ENCODE results near the gene ADAMTS16.

Gene ADAMTS16

DNA sequence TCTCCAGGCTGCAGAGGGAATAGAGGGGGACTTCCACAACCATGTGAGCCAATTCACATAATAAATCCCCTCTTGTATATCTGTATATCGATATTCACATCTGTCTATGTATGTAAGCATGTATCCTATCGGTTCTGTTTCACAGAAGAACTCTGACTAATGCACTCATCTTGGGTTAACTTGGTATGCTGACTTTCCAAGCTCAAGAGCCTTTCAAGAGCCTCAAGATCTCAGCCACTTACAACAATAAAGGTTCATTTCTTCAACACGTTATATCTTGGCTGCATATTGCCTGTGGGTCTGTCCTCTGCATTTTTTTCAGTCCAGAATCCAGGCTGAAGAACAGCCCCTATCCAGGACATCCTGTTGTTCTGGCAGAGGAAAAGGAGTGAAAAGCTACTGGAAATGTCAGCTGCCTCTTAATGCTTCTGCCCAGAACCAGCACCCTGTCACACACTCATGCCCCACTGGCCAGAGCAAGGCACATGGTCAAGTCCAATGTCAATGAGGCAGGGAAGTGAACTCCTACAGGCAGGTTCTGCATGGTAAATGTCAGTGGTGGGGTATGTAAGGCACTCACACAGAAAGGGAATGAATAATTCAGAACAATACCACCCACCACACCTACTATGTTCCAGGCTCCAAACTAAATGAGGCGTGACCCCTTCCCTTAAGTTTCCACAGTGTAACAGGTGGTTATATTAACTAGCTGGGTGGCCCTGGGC, 190.8 kb downstream of the ADAMTS16 start:
- H3K36me3 ChIP-seq (ENCODE audit: control insufficient read depth in 4 of 4, insufficient read depth in 4 of 4, low read length in 3 of 4): no peaks in the 10 kb centered on the region
- WGBS (ENCODE audit: insufficient coverage): 89% methylated on average over 4 of the region's 4 CpGs
- no peaks in the 10 kb centered on the region for H3K27me3 ChIP-seq (replicated peaks in 2 of 5; ENCODE audit: control insufficient read depth in 4 of 5, insufficient read depth in 5 of 5, low read length in 4 of 5)
- H3K4me1 ChIP-seq (ENCODE audit: control extremely low read depth in 1 of 4, control insufficient read depth in 4 of 4, insufficient read depth in 4 of 4, low read length in 3 of 4): no peaks in the 10 kb centered on the region
- peaks cover 0 to 13% (median 0%) of the 10 kb centered on the region in 5 experiments for H3K9me3 ChIP-seq (ENCODE audit: control extremely low read depth in 1 of 5, control insufficient read depth in 4 of 5, insufficient read depth in 2 of 5, low read depth in 1 of 5, low read length in 4 of 5)
- POLR2A ChIA-PET: no interaction called here
- no peak for DNase-seq
- CTCF ChIA-PET: no interaction called here
- H3K27ac ChIP-seq (ENCODE audit: insufficient read depth in 1 of 2, low read depth in 1 of 2, low read length in 2 of 2, poor library complexity in 1 of 2, severe bottlenecking in 2 of 2): no peak overlapping the region
- no peak overlapping the region for H3K4me3 ChIP-seq (ENCODE audit: control insufficient read depth in 1 of 7, extremely low read depth in 1 of 7, insufficient read depth in 4 of 7, low read depth in 2 of 7, low read length in 6 of 7)

DNA sequence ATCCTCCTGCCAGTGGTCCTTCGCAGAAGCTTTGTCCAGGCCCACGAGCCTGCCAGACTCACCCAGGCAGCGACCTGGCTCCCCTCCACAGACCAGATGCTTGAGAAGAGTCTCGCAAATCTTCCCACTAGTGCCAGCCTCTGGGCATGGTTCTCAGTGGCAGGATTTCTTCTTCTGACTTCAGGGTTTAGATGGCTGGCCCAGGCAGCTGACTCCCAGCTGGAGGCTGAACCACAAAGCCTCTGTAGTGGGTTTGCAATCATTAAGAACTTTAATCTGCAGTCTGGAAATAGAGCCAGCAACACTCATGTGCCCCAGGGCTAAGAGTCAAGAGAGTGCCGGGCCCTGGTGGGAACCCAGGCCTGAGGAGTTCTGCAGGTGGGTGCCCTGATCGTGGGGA, 191.7 kb downstream of the ADAMTS16 start:
- ChIA-PET CTCF (no interaction called here), POLR2A (no interaction called here)
- no peak for DNase-seq
- no peak overlapping the region for H3K4me3 ChIP-seq (ENCODE audit: control insufficient read depth in 1 of 7, extremely low read depth in 1 of 7, insufficient read depth in 4 of 7, low read depth in 2 of 7, low read length in 6 of 7)
- H3K36me3 ChIP-seq (ENCODE audit: control insufficient read depth in 4 of 4, insufficient read depth in 4 of 4, low read length in 3 of 4): no peaks in the 10 kb centered on the region
- no peaks in the 10 kb centered on the region for H3K4me1 ChIP-seq (ENCODE audit: control extremely low read depth in 1 of 4, control insufficient read depth in 4 of 4, insufficient read depth in 4 of 4, low read length in 3 of 4)
- WGBS (ENCODE audit: insufficient coverage): 89% methylated on average over 6 of the region's 6 CpGs
- H3K27ac ChIP-seq (ENCODE audit: insufficient read depth in 1 of 2, low read depth in 1 of 2, low read length in 2 of 2, poor library complexity in 1 of 2, severe bottlenecking in 2 of 2): no peak overlapping the region
- no peaks in the 10 kb centered on the region for H3K27me3 ChIP-seq (replicated peaks in 2 of 5; ENCODE audit: control insufficient read depth in 4 of 5, insufficient read depth in 5 of 5, low read length in 4 of 5)
- peaks cover 0 to 12% (median 0%) of the 10 kb centered on the region in 5 experiments for H3K9me3 ChIP-seq (ENCODE audit: control extremely low read depth in 1 of 5, control insufficient read depth in 4 of 5, insufficient read depth in 2 of 5, low read depth in 1 of 5, low read length in 4 of 5)

DNA sequence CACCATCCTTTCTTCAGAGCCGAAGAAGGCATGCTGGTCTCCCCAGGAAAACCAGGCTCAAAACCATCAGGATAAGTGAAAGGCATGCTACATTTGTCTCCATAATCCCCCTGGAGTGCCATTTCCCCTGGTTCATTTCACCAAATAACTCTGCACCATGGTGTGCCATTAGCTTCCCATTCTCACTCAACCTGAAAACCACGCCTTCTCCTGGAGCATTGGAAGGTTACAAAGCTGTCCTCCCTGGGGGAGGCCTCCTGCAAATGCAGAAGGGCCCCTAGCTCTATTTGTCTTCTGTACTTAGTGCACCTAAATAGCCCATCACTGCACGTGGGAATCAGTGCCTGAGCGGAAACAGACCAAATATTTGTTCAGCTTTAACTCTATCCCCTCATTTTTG, 192.2 kb downstream of the ADAMTS16 start:
- Histone ChIP-seq H3K27me3 (replicated peaks in 2 of 5; ENCODE audit: control insufficient read depth in 4 of 5, insufficient read depth in 5 of 5, low read length in 4 of 5) (no peaks in the 10 kb centered on the region), H3K27ac (ENCODE audit: insufficient read depth in 1 of 2, low read depth in 1 of 2, low read length in 2 of 2, poor library complexity in 1 of 2, severe bottlenecking in 2 of 2) (no peak overlapping the region), H3K4me3 (ENCODE audit: control insufficient read depth in 1 of 7, extremely low read depth in 1 of 7, insufficient read depth in 4 of 7, low read depth in 2 of 7, low read length in 6 of 7) (no peak overlapping the region), H3K4me1 (ENCODE audit: control extremely low read depth in 1 of 4, control insufficient read depth in 4 of 4, insufficient read depth in 4 of 4, low read length in 3 of 4) (no peaks in the 10 kb centered on the region), H3K9me3 (ENCODE audit: control extremely low read depth in 1 of 5, control insufficient read depth in 4 of 5, insufficient read depth in 2 of 5, low read depth in 1 of 5, low read length in 4 of 5) (peaks cover 0 to 8% (median 0%) of the 10 kb centered on the region in 5 experiments), H3K36me3 (ENCODE audit: control insufficient read depth in 4 of 4, insufficient read depth in 4 of 4, low read length in 3 of 4) (no peaks in the 10 kb centered on the region)
- ChIA-PET CTCF (no interaction called here), POLR2A (no interaction called here)
- 85% methylated on average over 3 of the region's 4 CpGs for WGBS (ENCODE audit: insufficient coverage)
- DNase-seq: no peak

DNA sequence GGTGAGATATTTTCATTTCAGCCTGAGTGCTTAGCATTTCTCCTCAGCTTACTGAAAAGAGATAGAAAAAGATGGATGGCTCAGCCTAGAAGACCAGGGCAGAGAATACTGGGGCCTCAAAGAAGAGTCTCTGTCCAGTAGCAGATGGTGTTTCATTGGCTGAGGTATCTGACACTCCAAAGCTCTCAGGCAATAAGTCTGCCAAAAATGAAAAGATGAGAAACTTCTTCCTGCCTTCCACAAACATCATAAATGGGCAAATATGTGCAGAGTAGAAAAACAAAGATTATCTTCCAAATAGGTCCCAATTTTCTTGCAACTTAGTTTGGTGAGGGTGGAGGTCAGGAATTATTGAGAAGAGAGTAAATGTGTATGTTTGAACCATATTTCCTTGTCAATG, 195.0 kb downstream of the ADAMTS16 start:
- Histone ChIP-seq H3K4me3 (ENCODE audit: control insufficient read depth in 1 of 7, extremely low read depth in 1 of 7, insufficient read depth in 4 of 7, low read depth in 2 of 7, low read length in 6 of 7) (no peak overlapping the region), H3K4me1 (ENCODE audit: control extremely low read depth in 1 of 4, control insufficient read depth in 4 of 4, insufficient read depth in 4 of 4, low read length in 3 of 4) (no peaks in the 10 kb centered on the region), H3K27ac (ENCODE audit: insufficient read depth in 1 of 2, low read depth in 1 of 2, low read length in 2 of 2, poor library complexity in 1 of 2, severe bottlenecking in 2 of 2) (no peak overlapping the region), H3K9me3 (ENCODE audit: control extremely low read depth in 1 of 5, control insufficient read depth in 4 of 5, insufficient read depth in 2 of 5, low read depth in 1 of 5, low read length in 4 of 5) (peaks cover 0 to 4% (median 0%) of the 10 kb centered on the region in 5 experiments), H3K27me3 (replicated peaks in 2 of 5; ENCODE audit: control insufficient read depth in 4 of 5, insufficient read depth in 5 of 5, low read length in 4 of 5) (no peaks in the 10 kb centered on the region), H3K36me3 (ENCODE audit: control insufficient read depth in 4 of 4, insufficient read depth in 4 of 4, low read length in 3 of 4) (no peaks in the 10 kb centered on the region)
- ChIA-PET POLR2A (no interaction called here), CTCF (no interaction called here)
- no peak for DNase-seq

DNA sequence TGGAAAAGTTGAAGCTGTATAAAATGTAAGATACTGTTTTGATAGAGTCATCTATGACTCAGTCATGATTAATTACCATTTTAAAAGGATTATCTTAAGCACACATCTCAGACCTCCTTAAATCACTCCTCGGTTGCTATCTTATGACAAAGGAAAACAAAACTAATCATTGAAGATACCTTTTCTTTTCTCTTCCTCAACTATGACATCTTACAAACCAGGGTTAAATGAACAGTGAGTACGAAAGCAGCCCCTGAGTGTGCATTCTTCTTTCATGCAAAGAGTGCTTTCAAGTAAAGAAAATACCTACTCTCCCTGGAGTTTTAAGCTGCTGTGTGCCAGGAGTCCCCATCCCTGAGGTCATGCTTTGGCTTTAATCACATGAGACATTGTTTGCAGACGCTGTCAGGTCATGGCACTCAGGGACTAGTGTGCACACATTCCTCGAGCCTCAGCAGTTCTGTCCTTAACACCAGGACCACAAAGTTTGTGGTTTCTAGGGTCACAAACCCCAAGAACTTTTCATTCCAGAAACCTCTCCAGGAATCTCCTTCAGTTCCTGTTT, 195.7 kb downstream of the ADAMTS16 start:
- no peaks in the 10 kb centered on the region for H3K4me1 ChIP-seq (ENCODE audit: control extremely low read depth in 1 of 4, control insufficient read depth in 4 of 4, insufficient read depth in 4 of 4, low read length in 3 of 4)
- peaks cover 0 to 4% (median 0%) of the 10 kb centered on the region in 5 experiments for H3K9me3 ChIP-seq (ENCODE audit: control extremely low read depth in 1 of 5, control insufficient read depth in 4 of 5, insufficient read depth in 2 of 5, low read depth in 1 of 5, low read length in 4 of 5)
- DNase-seq: no peak
- no peak overlapping the region for H3K4me3 ChIP-seq (ENCODE audit: control insufficient read depth in 1 of 7, extremely low read depth in 1 of 7, insufficient read depth in 4 of 7, low read depth in 2 of 7, low read length in 6 of 7)
- POLR2A ChIA-PET: no interaction called here
- CTCF ChIA-PET: no interaction called here
- no peaks in the 10 kb centered on the region for H3K27me3 ChIP-seq (replicated peaks in 2 of 5; ENCODE audit: control insufficient read depth in 4 of 5, insufficient read depth in 5 of 5, low read length in 4 of 5)
- WGBS (ENCODE audit: insufficient coverage): 62% methylated on average over 4 of the region's 4 CpGs
- H3K27ac ChIP-seq (ENCODE audit: insufficient read depth in 1 of 2, low read depth in 1 of 2, low read length in 2 of 2, poor library complexity in 1 of 2, severe bottlenecking in 2 of 2): no peak overlapping the region
- H3K36me3 ChIP-seq (ENCODE audit: control insufficient read depth in 4 of 4, insufficient read depth in 4 of 4, low read length in 3 of 4): no peaks in the 10 kb centered on the region

DNA sequence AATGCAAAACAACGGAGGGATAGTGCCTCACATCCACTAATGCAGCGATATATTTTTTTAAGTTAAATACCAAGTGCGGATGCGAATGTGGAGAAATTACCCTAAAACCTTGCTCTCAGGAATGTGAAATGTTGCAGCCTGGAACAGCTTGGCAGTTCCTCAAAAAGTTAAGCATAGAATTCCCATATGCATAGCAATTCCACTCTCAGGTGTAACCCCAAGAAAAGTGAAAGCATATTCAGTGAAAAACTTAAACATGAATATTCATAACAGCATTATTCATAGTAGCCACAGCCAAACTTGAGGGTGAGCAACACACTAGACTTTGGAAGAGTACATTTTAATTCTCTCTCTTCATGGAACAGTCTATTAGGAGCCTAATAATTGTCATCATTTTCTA, 199.1 kb downstream of the ADAMTS16 start:
- Histone ChIP-seq H3K9me3 (ENCODE audit: control extremely low read depth in 1 of 5, control insufficient read depth in 4 of 5, insufficient read depth in 2 of 5, low read depth in 1 of 5, low read length in 4 of 5) (peaks cover 0 to 3% (median 0%) of the 10 kb centered on the region in 5 experiments), H3K27me3 (replicated peaks in 2 of 5; ENCODE audit: control insufficient read depth in 4 of 5, insufficient read depth in 5 of 5, low read length in 4 of 5) (peaks cover 0 to under 1% (median 0%) of the 10 kb centered on the region in 5 experiments), H3K27ac (ENCODE audit: insufficient read depth in 1 of 2, low read depth in 1 of 2, low read length in 2 of 2, poor library complexity in 1 of 2, severe bottlenecking in 2 of 2) (no peak overlapping the region), H3K4me1 (ENCODE audit: control extremely low read depth in 1 of 4, control insufficient read depth in 4 of 4, insufficient read depth in 4 of 4, low read length in 3 of 4) (no peaks in the 10 kb centered on the region), H3K36me3 (ENCODE audit: control insufficient read depth in 4 of 4, insufficient read depth in 4 of 4, low read length in 3 of 4) (no peaks in the 10 kb centered on the region), H3K4me3 (ENCODE audit: control insufficient read depth in 1 of 7, extremely low read depth in 1 of 7, insufficient read depth in 4 of 7, low read depth in 2 of 7, low read length in 6 of 7) (no peak overlapping the region)
- ChIA-PET POLR2A (no interaction called here), CTCF (no interaction called here)
- WGBS (ENCODE audit: insufficient coverage): 92% methylated on average over 4 of the region's 4 CpGs
- DNase-seq: no peak

DNA sequence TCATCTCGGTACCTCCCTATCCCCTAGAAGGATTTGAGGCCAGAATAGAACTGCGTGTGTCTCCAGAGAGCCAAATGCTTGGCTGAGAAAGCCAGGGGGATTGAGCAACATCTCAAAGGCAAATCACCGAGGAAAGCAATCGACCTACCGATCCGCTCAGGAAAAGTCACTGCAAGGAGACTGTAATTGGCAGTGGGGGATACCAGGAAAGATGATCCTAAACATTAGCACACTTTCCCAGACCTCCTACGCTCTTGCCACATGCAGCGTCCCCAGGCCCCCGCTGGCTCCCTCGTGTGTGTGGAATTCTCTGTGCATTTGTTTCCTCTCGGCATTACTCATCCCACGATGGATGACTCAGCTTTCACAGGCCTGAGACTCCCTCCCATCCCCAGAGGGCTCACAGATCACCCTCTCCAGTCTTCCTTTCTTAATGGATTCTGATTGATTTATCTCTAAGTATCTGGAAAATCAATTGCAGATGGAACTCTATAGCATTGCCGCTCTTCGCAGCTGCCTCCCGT, 200.1 kb downstream of the ADAMTS16 start:
- Histone ChIP-seq H3K27ac (ENCODE audit: insufficient read depth in 1 of 2, low read depth in 1 of 2, low read length in 2 of 2, poor library complexity in 1 of 2, severe bottlenecking in 2 of 2) (no peak overlapping the region), H3K4me1 (ENCODE audit: control extremely low read depth in 1 of 4, control insufficient read depth in 4 of 4, insufficient read depth in 4 of 4, low read length in 3 of 4) (no peaks in the 10 kb centered on the region), H3K9me3 (ENCODE audit: control extremely low read depth in 1 of 5, control insufficient read depth in 4 of 5, insufficient read depth in 2 of 5, low read depth in 1 of 5, low read length in 4 of 5) (no peaks in the 10 kb centered on the region), H3K4me3 (ENCODE audit: control insufficient read depth in 1 of 7, extremely low read depth in 1 of 7, insufficient read depth in 4 of 7, low read depth in 2 of 7, low read length in 6 of 7) (no peak overlapping the region), H3K36me3 (ENCODE audit: control insufficient read depth in 4 of 4, insufficient read depth in 4 of 4, low read length in 3 of 4) (no peaks in the 10 kb centered on the region), H3K27me3 (replicated peaks in 2 of 5; ENCODE audit: control insufficient read depth in 4 of 5, insufficient read depth in 5 of 5, low read length in 4 of 5) (peaks cover 0 to 1% (median 0%) of the 10 kb centered on the region in 5 experiments)
- ChIA-PET POLR2A (no interaction called here), CTCF (no interaction called here)
- no peak for DNase-seq
- 91% methylated on average over 15 of the region's 15 CpGs for WGBS (ENCODE audit: insufficient coverage)
